ENCODE data around the gene KLRD1.
"Not testable (repeated sequence)": the region's sequence is repeated elsewhere in the genome, so short reads cannot be mapped to it uniquely, and the experiment has no call there.

The KLRD1 gene

GRCh38 chr12:10372559-10372958 lies 64.9 kb downstream of the KLRD1 start:
- Histone ChIP-seq H3K9me3 (ENCODE audit: insufficient read depth, low read length) (peaks cover 5% of the 10 kb centered on the region; the same call in 1 of the 2 replicates), H3K4me1 (ENCODE audit: insufficient read depth, insufficient read length) (peaks cover 3% of the 10 kb centered on the region), H3K4me3 (ENCODE audit: insufficient read length, low read depth) (no peak overlapping the region), H3K9ac (ENCODE audit: insufficient read length, low read depth) (no peak overlapping the region), H3K27me3 (ENCODE audit: insufficient read depth, insufficient read length) (no peaks in the 10 kb centered on the region), H3K36me3 (ENCODE audit: insufficient read depth, insufficient read length, low read length) (no peaks in the 10 kb centered on the region)
- TF ChIP-seq SUZ12 (IDR thresholded peaks at IDR 0.05; ENCODE audit: extremely low read depth, insufficient read depth, insufficient read length), result no peak
- TF ChIP-seq YY1 (IDR thresholded peaks at IDR 0.05; ENCODE audit: insufficient read depth, insufficient read length), result no peak
- TF ChIP-seq ZNF274 (IDR thresholded peaks at IDR 0.05; ENCODE audit: low read depth, low read length), result no peak
- DNase-seq (ENCODE audit: low read depth, low spot score), result no peak

DNA sequence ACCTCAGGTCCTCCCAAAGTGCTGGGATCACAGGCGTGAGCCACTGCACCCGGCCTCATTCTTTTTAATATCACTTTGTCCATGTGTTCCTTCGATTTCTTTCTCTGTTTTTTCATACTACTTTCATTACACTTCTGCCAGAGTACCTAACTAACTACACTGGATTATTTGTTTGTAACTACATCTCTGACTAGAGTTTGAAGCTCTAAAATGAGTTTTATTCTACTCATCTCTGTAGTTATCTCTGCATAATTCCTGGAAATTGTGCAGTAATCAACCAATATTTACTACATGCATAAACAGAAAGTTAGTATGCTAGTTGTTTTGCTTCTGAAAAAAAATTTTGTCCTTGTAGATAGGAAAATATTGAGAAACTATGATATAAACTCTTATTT lies 67.0 kb downstream of the KLRD1 start:
- H3K9ac ChIP-seq (ENCODE audit: insufficient read length, low read depth), result no peak overlapping the region
- no peaks in the 10 kb centered on the region for H3K27me3 ChIP-seq (ENCODE audit: insufficient read depth, insufficient read length)
- no peaks in the 10 kb centered on the region; the same call in 1 of the 2 replicates for H3K9me3 ChIP-seq (ENCODE audit: insufficient read depth, low read length)
- H3K4me3 ChIP-seq (ENCODE audit: insufficient read length, low read depth), result no peak overlapping the region
- no peak for DNase-seq (ENCODE audit: low read depth, low spot score)
- peaks cover 3% of the 10 kb centered on the region for H3K4me1 ChIP-seq (ENCODE audit: insufficient read depth, insufficient read length)
- no peaks in the 10 kb centered on the region for H3K36me3 ChIP-seq (ENCODE audit: insufficient read depth, insufficient read length, low read length)
- TF ChIP-seq ZNF274 (IDR thresholded peaks at IDR 0.05; ENCODE audit: low read depth, low read length) (no peak), YY1 (IDR thresholded peaks at IDR 0.05; ENCODE audit: insufficient read depth, insufficient read length) (no peak), SUZ12 (IDR thresholded peaks at IDR 0.05; ENCODE audit: extremely low read depth, insufficient read depth, insufficient read length) (no peak)

- not testable (repeated sequence) for H3K9me3 ChIP-seq (ENCODE audit: insufficient read depth, low read length); H3K4me1 ChIP-seq (ENCODE audit: insufficient read depth, insufficient read length); H3K36me3 ChIP-seq (ENCODE audit: insufficient read depth, insufficient read length, low read length); H3K9ac ChIP-seq (ENCODE audit: insufficient read length, low read depth); H3K27me3 ChIP-seq (ENCODE audit: insufficient read depth, insufficient read length); DNase-seq (ENCODE audit: low read depth, low spot score); H3K4me3 ChIP-seq (ENCODE audit: insufficient read length, low read depth)
These were observed 71.1 kb downstream of the KLRD1 start for GRCh38 chr12:10378737-10379136.

Data from NT2/D1 (cell line).